ENCODE measurements around the gene ICAM5. TPM values are rescaled to one million over a fixed set of nuclear protein-coding genes. Genes with fewer than 3 reads are reported as not detected.

ICAM5 gene
- total RNA-seq, 2 donors from 2014 or later, result 0.18 to 0.37 TPM

DNA sequence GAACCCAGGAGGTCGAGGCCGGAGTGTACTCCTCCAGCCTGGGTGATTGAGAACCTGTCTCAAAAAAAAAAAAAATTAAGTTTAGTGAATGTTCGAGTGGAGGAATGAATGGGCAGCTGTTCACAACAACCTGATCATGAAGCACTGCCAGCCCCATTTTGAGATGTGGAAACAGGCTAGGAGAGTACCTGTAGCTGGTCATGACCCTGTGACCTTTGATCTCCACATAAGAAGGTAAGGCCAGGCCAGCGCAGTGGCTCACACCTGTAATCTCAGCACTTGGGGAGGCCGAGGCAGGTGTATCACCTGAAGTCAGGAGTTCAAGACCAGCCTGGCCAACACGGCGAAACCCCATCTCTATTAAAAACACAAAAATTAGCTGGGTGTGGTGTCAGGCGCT, 36.0 kb downstream of the ICAM5 start:
- Histone ChIP-seq H3K27ac (ENCODE audit: low read depth, low read length) (no peak overlapping the region), H3K4me1 (ENCODE audit: control insufficient read depth, insufficient read depth, low read length) (no peaks in the 10 kb centered on the region), H3K27me3 (ENCODE audit: control insufficient read depth, insufficient read depth, low read length, poor library complexity, severe bottlenecking) (no peaks in the 10 kb centered on the region), H3K36me3 (ENCODE audit: control insufficient read depth, insufficient read depth, low read length) (peaks cover 54% of the 10 kb centered on the region), H3K4me3 (ENCODE audit: low read length) (no peak overlapping the region), H3K9ac (ENCODE audit: extremely low read depth, low read length, poor library complexity, severe bottlenecking) (no peak overlapping the region), H3K9me3 (ENCODE audit: control insufficient read depth, low read length) (no peaks in the 10 kb centered on the region)
- TF ChIP-seq CTCF (conservative IDR thresholded peaks at IDR 0.05), result no peak
- H3K36me3 Mint-ChIP-seq (ENCODE audit: low read depth), result peaks cover 51% of the 10 kb centered on the region
- H3K4me1 Mint-ChIP-seq, result no peaks in the 10 kb centered on the region
- H3K27me3 Mint-ChIP-seq (ENCODE audit: insufficient read depth), result no peaks in the 10 kb centered on the region
- WGBS, 2 experiments (ENCODE audit: insufficient coverage in 1 of 2, insufficient read length in 1 of 2), result 95 to 96% methylated on average over 5 to 8 of the region's 8 CpGs
- H3K27ac Mint-ChIP-seq, result no peak overlapping the region
- no peak for DNase-seq
- H3K9me3 Mint-ChIP-seq, result no peaks in the 10 kb centered on the region
- no peak overlapping the region for H3K4me3 Mint-ChIP-seq

- no peaks in the 10 kb centered on the region for H3K27me3 Mint-ChIP-seq (ENCODE audit: insufficient read depth)
- 96 to 100% methylated on average over 2 to 7 of the region's 7 CpGs for WGBS, 2 experiments (ENCODE audit: insufficient coverage in 1 of 2, insufficient read length in 1 of 2)
- Histone ChIP-seq H3K4me3 (ENCODE audit: low read length) (no peak overlapping the region), H3K36me3 (ENCODE audit: control insufficient read depth, insufficient read depth, low read length) (peaks cover 38% of the 10 kb centered on the region), H3K9ac (ENCODE audit: extremely low read depth, low read length, poor library complexity, severe bottlenecking) (no peak overlapping the region), H3K9me3 (ENCODE audit: control insufficient read depth, low read length) (no peaks in the 10 kb centered on the region), H3K27ac (ENCODE audit: low read depth, low read length) (no peak overlapping the region), H3K27me3 (ENCODE audit: control insufficient read depth, insufficient read depth, low read length, poor library complexity, severe bottlenecking) (no peaks in the 10 kb centered on the region), H3K4me1 (ENCODE audit: control insufficient read depth, insufficient read depth, low read length) (peaks cover 3% of the 10 kb centered on the region)
- no peak overlapping the region for H3K4me3 Mint-ChIP-seq
- no peak for TF ChIP-seq CTCF (conservative IDR thresholded peaks at IDR 0.05)
- H3K4me1 Mint-ChIP-seq, result peaks cover 7% of the 10 kb centered on the region
- H3K27ac Mint-ChIP-seq, result no peak overlapping the region
- no peaks in the 10 kb centered on the region for H3K9me3 Mint-ChIP-seq
- peaks cover 43% of the 10 kb centered on the region for H3K36me3 Mint-ChIP-seq (ENCODE audit: low read depth)
- no peak for DNase-seq
Observed at GRCh38 chr19:10327793-10328192, 38.0 kb downstream of the ICAM5 start.

GRCh38 chr19:10328558-10329429, 39.0 kb downstream of the ICAM5 start:
- TF ChIP-seq CTCF (conservative IDR thresholded peaks at IDR 0.05), result no peak
- Histone ChIP-seq H3K4me3 (ENCODE audit: low read length) (no peak overlapping the region), H3K9me3 (ENCODE audit: control insufficient read depth, low read length) (no peaks in the 10 kb centered on the region), H3K36me3 (ENCODE audit: control insufficient read depth, insufficient read depth, low read length) (peaks cover 38% of the 10 kb centered on the region), H3K9ac (ENCODE audit: extremely low read depth, low read length, poor library complexity, severe bottlenecking) (no peak overlapping the region), H3K27ac (ENCODE audit: low read depth, low read length) (no peak overlapping the region), H3K27me3 (ENCODE audit: control insufficient read depth, insufficient read depth, low read length, poor library complexity, severe bottlenecking) (no peaks in the 10 kb centered on the region), H3K4me1 (ENCODE audit: control insufficient read depth, insufficient read depth, low read length) (peaks cover 3% of the 10 kb centered on the region)
- 94 to 96% methylated on average over 25 to 41 of the region's 41 CpGs for WGBS, 2 experiments (ENCODE audit: insufficient coverage in 1 of 2, insufficient read length in 1 of 2)
- Mint-ChIP-seq H3K36me3 (ENCODE audit: low read depth) (peaks cover 43% of the 10 kb centered on the region), H3K9me3 (no peaks in the 10 kb centered on the region), H3K27me3 (ENCODE audit: insufficient read depth) (no peaks in the 10 kb centered on the region), H3K4me1 (peaks cover 7% of the 10 kb centered on the region), H3K4me3 (no peak overlapping the region), H3K27ac (no peak overlapping the region)
- DNase-seq, result no peak
